Psoas muscle (tissue), 8 donors: ENCODE measurements around the gene SEMA6D. TPM values are rescaled to one million over a fixed set of nuclear protein-coding genes. Genes with fewer than 3 reads are reported as not detected.

Source experiments
- ATAC-seq, 4 donors: fragments of 200-7000 bp; cut with Tn5 transposase; one replicate each; pipeline ENCODE4 v1.9.1; 2020; ENCODE audit warnings: moderate library complexity in 3 of 4, mild to moderate bottlenecking in 2 of 4
- DNase-seq, 2 donors: peaks; one replicate each; pipeline ENCODE4 v3.0.0-alpha.2; 2020
- H3K27ac ChIP-seq: fragments of 200-600 bp; one replicate; pipeline ENCODE4 v1.8.0; 2022
- H3K27me3 ChIP-seq, 3 donors: fragments of 200-600 bp in 1 of 3; one replicate each; pipeline versions ENCODE4 v1.6.1 to v1.8.0; 2013 to 2022; ENCODE audit warnings: low read length in 2 of 3, mild to moderate bottlenecking in 2 of 3, moderate library complexity in 1 of 3; ENCODE audit not compliant: insufficient read depth in 3 of 3
- H3K36me3 ChIP-seq, 2 donors: fragments of 200-600 bp in 1 of 2; one replicate each; pipeline versions ENCODE4 v1.6.1 to v1.8.0; 2013 to 2022; ENCODE audit warnings: low read depth in 1 of 2, mild to moderate bottlenecking in 1 of 2, moderate library complexity in 1 of 2; ENCODE audit not compliant: insufficient read depth in 1 of 2
- H3K4me1 ChIP-seq: fragments of 200-600 bp; one replicate; pipeline ENCODE4 v1.8.0; 2022
- H3K4me3 ChIP-seq: fragments of 200-600 bp; one replicate; pipeline ENCODE4 v1.8.0; 2022; ENCODE audit warnings: mild to moderate bottlenecking
- H3K9me3 ChIP-seq: fragments of 200-600 bp; one replicate; pipeline ENCODE4 v1.8.0; 2022
- WGBS, 3 donors: extraction: QIAGEN DNeasy Blood & Tissue Kit; methylation state at CpG; one replicate each; pipeline versions ENCODE4 v1.1.6 to v1.1.7; 2013; 5-methylcytosine and 5-hydroxymethylcytosine counted together
- intact Hi-C, 2 donors: fragments of 100-400 bp; cut with DNase I; formaldehyde crosslinking; loops; one replicate each; pipeline versions ENCODE4 v1.11.0 to v1.14.2; 2022
- polyA plus RNA-seq, 3 donors: library from polyadenylated mRNA; stranded (reverse); fragments of 200-250 nt; gene quantifications; one replicate each; pipeline ENCODE4 v1.2.3, GENCODE V29; 2013
- total RNA-seq, 4 donors: library from RNA; stranded (reverse); fragmentation: NEBNext Ultra II Directional in 2 of 4; extraction: Animal tissue kit (Norgen Biotek cat#: 25700) in 2 of 4; gene quantifications; one replicate each; pipeline versions ENCODE4 v1.2.1 to v1.2.4, GENCODE V29; 2021 to 2023
- TF ChIP-seq, protein P1 (sequence below): fragments of 200-600 bp; IDR thresholded peaks from one replicate; pipeline ENCODE4 v1.8.0; 2022; ENCODE audit warnings: antibody characterized with exemption
- donor health status: healthy with polysubstance abuse.
- donor health status: DM: no; HTN: no; CAD: no; lungs with moderate emphysema.
- donor health status: Bipolar disorder and iron deficiency.
- donor health status: healthy.
- donor health status: DM: yes; HTN: yes; CAD: no.
- donor health status: DM: no; HTN: no; CAD: no.
- donor health status: DM: no; HTN: no; CAD: no.
- donor health status: DM: yes; HTN: yes; CAD: no.

Gene SEMA6D
- total and polyA plus RNA-seq, 7 donors = 1.1 to 7.4 (median 3.6) TPM

DNA sequence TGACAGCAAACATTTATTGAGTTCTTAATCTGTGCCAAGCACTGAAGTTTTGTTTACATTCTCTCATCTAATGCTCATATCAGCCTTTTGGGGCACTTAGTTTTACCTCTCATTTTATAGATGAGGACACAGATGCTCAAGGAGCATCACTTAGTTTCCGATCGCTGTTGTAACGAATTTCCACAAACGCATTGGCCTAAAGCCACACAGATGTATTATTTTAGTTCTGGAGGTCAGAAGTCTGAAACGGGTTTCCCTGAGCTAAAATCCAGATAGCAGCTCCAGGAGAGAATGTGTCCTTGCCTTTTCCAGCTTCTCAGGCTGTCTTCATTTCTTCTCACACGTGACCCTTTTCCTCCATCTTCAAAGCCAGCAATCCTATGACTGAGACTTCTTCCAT lies 11.1 kb downstream of the SEMA6D start:
- peaks cover 82% of the 10 kb centered on the region for H3K4me1 ChIP-seq
- intact Hi-C loops = no loop called here
- TF ChIP-seq, protein P1, sequence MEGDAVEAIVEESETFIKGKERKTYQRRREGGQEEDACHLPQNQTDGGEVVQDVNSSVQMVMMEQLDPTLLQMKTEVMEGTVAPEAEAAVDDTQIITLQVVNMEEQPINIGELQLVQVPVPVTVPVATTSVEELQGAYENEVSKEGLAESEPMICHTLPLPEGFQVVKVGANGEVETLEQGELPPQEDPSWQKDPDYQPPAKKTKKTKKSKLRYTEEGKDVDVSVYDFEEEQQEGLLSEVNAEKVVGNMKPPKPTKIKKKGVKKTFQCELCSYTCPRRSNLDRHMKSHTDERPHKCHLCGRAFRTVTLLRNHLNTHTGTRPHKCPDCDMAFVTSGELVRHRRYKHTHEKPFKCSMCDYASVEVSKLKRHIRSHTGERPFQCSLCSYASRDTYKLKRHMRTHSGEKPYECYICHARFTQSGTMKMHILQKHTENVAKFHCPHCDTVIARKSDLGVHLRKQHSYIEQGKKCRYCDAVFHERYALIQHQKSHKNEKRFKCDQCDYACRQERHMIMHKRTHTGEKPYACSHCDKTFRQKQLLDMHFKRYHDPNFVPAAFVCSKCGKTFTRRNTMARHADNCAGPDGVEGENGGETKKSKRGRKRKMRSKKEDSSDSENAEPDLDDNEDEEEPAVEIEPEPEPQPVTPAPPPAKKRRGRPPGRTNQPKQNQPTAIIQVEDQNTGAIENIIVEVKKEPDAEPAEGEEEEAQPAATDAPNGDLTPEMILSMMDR = no peak
- DNase-seq = no peak
- no peaks in the 10 kb centered on the region for H3K36me3 ChIP-seq
- H3K4me3 ChIP-seq = no peak overlapping the region
- H3K27ac ChIP-seq = peak overlapping the region; percentile 91
- H3K27me3 ChIP-seq = no peaks in the 10 kb centered on the region
- no peak for ATAC-seq
- WGBS, 3 donors = 60 to 75% (median 62%) methylated on average over 6 of the region's 6 CpGs
- H3K9me3 ChIP-seq = no peaks in the 10 kb centered on the region

DNA sequence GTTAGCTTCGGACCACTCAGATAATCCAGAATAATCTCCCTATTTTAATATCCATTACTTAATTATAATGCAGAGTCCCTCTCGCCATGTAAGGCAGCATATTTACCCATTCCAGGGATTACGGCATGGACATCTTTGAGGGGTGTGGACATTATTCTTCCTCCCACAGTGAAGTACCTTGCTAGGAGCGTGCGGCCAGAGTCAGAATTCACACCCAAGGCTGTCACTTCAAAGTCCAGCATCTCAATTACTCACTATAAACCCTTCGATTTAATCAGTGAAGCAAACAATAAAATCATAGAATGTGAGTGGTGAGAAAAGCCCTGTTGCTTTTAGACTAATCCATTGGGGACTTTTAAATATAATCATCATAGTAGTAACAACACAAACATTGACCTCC lies 11.6 kb downstream of the SEMA6D start:
- peak overlapping the region; percentile 91 for H3K27ac ChIP-seq
- WGBS, 3 donors = 86 to 95% (median 90%) methylated on average over 6 of the region's 6 CpGs

DNA sequence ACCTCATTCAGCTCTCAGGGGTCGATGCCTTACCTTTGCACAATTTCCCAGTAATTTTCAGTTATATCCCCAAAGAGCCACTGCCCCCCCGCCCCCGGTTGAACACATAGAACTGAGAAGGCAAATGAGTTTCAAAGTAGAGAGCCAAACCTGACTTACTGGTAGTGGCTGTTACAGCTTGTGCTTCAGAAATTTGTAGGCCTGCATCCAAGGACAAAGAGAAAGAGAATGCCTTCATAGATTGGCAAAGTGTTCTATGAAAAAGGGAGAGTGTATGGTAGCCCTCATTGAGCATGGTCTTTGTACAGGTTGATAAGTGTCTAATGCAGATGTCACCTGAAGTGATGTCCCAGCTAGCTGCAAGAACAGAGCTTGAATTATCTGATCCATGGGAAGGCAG lies 13.9 kb downstream of the SEMA6D start:
- Histone ChIP-seq H3K27ac (peak overlapping the region; percentile 74), H3K27me3 (no peaks in the 10 kb centered on the region), H3K9me3 (no peaks in the 10 kb centered on the region), H3K36me3 (no peaks in the 10 kb centered on the region), H3K4me1 (peaks cover 64% of the 10 kb centered on the region), H3K4me3 (peak overlapping the region; percentile 29)
- 48 to 62% (median 49%) methylated on average over 3 of the region's 3 CpGs for WGBS, 3 donors
- intact Hi-C loops = no loop called here
- TF ChIP-seq, protein P1 = no peak
- ATAC-seq = peak in 2 of 4 donors; percentile 53 to 67
- DNase-seq = no peak

More for the DNA sequence above, 11.6 kb downstream of the SEMA6D start:
- TF ChIP-seq, protein P1 = no peak
- Histone ChIP-seq H3K4me3 (no peak overlapping the region), H3K27me3 (no peaks in the 10 kb centered on the region), H3K4me1 (peaks cover 79% of the 10 kb centered on the region), H3K9me3 (no peaks in the 10 kb centered on the region), H3K36me3 (no peaks in the 10 kb centered on the region)
- intact Hi-C loops = no loop called here
- ATAC-seq (no peak), DNase-seq (no peak)

DNA sequence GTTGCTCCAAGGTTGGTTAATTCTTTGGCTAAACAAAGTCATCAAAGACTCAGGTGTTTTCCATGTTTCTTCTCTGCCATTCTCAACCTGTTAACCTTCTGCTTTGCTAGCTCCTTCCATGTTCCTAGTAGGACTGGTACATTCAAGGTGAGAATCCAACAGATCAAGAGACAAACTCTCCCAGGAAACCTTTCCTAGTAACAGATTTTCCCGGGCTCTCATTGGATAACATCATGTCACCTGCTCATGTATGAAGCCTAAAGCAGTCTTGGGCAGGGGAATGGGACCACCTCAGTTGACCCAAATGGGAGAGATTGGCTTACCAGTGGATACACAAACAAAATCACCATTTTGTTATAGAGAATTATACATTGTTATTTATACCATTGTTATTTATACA lies 14.9 kb downstream of the SEMA6D start:
- TF ChIP-seq, protein P1 = no peak
- H3K27ac ChIP-seq = peak overlapping the region; percentile 74
- no peak overlapping the region for H3K4me3 ChIP-seq
- no peaks in the 10 kb centered on the region for H3K36me3 ChIP-seq
- WGBS, 3 donors = 94 to 100% (median 95%) methylated on average over 1 of the region's 1 CpG
- no peaks in the 10 kb centered on the region for H3K27me3 ChIP-seq
- intact Hi-C loops = no loop called here
- DNase-seq (no peak), ATAC-seq (peak in 3 of 4 donors; percentile 41 to 53 (median 46))
- H3K4me1 ChIP-seq = peaks cover 68% of the 10 kb centered on the region
- H3K9me3 ChIP-seq = no peaks in the 10 kb centered on the region

DNA sequence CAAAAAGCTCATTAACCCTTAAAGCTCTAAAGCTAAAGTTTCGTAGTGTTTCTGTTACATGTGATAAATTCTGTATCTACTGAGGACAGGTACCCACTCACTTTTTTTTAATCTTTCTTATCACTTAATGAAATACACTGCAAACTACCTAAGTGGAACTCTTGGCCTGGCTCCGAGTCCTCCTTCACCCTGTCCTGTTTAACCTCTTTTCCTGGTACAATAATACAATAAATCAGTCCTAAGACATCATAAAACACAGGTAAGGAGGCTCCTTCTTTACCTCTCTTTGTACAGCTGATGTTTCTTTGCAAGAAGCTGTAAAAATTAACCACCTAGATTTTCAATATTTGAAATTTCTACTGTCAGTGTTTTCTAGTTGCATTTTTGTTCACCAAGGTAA lies 15.8 kb downstream of the SEMA6D start:
- DNase-seq (no peak), ATAC-seq (no peak)
- Histone ChIP-seq H3K9me3 (no peaks in the 10 kb centered on the region), H3K27ac (peak overlapping the region; percentile 74), H3K36me3 (no peaks in the 10 kb centered on the region), H3K4me1 (peaks cover 66% of the 10 kb centered on the region), H3K4me3 (no peak overlapping the region), H3K27me3 (no peaks in the 10 kb centered on the region)
- WGBS, 3 donors = 59 to 78% (median 63%) methylated on average over 2 of the region's 2 CpGs
- TF ChIP-seq, protein P1 = no peak
- intact Hi-C loops = no loop called here
